GM19397 (cell line): ENCODE results near the gene TAF4B.
A peak's percentile ranks its signal among the peaks of the same experiment; 100 is the strongest.
"Not testable (repeated sequence)": the region's sequence is repeated elsewhere in the genome, so short reads cannot be mapped to it uniquely, and the experiment has no call there.

Source experiments
- ATAC-seq: cut with Tn5 transposase; IDR thresholded peaks from one replicate; pipeline ENCODE4 v1.9.1; 2021; ENCODE audit warnings: mild to moderate bottlenecking, moderate library complexity; ENCODE audit not compliant: unreplicated experiment

Gene TAF4B

DNA sequence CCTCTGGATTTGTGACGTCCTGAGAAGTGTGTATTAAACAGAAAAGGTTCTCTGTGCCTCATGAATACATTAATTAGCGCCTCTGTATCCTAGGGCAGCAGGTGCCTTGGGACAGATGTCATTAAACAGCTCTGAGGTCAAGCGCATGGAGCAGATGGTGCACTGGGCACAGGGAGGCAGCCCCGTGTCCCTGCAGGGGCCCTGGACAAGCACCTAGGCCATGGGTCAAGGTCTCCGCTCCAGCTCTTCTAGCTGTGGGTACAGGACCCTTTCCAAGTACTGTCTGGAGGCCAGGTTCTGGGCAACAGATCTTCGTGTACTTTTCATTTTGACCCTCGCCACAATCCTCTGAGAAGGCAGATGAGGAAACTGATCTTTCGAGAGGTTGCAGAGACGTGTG, 195.7 kb downstream of the TAF4B start:
- ATAC-seq, result no peak

DNA sequence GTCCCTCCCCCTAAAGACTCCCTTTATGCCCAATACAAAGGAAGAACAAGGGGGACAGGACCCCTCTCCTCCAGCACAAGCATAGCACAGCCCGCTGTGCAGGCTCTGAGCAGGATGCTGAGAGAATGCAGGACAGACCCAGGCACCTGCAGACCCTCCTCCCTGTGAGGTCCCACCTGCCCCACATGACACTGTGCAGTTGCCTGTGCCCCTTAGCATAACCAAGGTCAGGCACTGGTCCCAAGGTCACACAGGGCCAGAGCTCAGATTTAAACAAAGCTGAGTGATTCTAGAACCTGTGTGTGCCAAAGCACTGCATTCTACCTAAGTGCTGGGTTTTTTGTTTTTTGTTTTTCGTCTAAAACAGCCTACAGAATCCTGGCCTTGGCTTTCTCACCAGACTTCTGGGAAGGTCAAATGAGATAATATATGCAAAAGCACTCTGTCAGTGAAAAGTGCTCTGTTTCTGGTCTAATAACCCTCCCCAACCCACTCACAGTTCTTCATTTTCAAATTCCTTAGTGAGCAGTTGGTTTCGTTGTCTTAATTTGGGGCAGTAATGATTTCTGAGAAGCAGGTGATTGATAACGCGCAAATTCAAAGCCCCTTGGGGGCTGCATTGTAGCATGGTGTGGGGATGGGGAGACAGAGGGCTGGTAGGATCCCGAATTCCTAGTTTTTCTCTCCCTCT, 196.4 kb downstream of the TAF4B start:
- ATAC-seq, result peak; percentile 42

- no peak for ATAC-seq
Measured at GRCh38 chr18:26424428-26425147, 198.3 kb downstream of the TAF4B start.

DNA sequence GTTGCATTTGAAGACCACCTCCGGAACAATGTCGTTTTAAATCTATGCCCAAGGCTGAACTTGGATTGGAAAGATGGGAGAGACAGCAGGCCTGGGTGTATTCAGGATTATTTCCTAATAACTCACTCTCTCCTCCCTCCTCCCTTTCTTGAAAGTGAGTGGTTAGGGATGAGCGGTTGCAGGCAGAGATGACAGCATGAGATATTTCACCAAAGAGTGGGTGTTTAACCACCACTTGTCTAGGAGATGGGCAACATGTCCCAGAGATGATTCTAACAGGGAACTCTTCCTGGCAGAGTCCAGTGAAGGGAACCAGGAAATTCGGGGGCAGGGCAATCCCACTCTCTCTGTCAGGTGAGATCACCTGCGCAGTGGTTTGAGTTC, 198.9 kb downstream of the TAF4B start:
- ATAC-seq, result no peak

DNA sequence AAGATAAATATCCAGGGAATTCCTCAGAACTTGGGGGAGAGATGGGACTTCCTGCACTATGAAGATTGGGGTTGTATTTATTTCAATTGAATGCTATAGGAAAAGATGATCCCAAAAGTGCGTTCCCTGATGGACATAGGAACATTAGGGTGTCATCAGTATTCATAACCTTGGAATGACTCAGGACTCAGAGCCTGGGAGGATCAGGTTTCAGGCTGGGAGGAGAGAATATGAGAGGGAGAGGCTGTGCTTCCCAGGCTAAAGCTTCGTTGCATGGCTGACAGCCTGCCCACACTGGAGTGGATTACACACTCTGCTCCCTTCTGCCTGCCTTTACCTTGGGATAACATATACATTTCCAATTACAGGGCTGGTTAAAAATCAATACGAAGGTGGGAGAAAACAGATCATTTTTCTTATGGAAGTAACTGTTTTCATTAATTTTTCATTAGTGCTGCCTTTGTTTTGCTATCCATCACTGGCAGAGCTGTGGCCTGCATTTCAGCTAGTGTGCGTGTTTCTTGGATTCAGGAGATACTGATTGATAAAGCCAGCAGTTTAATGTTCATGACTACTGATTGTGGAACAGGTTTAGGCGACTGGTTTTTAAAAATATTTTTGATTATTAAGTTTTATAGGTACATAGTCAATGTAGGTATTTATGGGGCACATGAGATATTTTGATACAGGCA, 203.4 kb downstream of the TAF4B start:
- ATAC-seq, result no peak

GRCh38 chr18:26432651-26433424, 206.6 kb downstream of the TAF4B start:
- no peak for ATAC-seq

DNA sequence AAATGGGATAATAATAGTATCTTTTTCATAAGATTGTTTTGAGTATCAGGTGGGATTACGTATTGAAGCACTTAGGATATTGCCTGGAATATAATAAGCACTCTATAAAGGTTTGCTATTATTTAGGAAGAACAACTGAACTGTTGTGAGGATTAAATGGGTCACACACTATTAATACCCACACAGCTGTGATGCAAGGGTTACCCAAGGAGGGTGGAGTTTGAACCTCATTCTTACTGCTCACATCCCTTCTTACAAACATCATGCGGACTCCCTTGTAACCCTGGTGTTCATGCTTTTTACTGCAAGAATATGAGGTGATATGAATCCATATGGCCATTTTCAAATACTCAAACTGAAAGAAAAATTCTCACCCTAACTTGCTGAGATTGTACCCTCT, 208.6 kb downstream of the TAF4B start:
- ATAC-seq, result no peak

- no peak for ATAC-seq
Measured at GRCh38 chr18:26435415-26436095, 209.3 kb downstream of the TAF4B start.

DNA sequence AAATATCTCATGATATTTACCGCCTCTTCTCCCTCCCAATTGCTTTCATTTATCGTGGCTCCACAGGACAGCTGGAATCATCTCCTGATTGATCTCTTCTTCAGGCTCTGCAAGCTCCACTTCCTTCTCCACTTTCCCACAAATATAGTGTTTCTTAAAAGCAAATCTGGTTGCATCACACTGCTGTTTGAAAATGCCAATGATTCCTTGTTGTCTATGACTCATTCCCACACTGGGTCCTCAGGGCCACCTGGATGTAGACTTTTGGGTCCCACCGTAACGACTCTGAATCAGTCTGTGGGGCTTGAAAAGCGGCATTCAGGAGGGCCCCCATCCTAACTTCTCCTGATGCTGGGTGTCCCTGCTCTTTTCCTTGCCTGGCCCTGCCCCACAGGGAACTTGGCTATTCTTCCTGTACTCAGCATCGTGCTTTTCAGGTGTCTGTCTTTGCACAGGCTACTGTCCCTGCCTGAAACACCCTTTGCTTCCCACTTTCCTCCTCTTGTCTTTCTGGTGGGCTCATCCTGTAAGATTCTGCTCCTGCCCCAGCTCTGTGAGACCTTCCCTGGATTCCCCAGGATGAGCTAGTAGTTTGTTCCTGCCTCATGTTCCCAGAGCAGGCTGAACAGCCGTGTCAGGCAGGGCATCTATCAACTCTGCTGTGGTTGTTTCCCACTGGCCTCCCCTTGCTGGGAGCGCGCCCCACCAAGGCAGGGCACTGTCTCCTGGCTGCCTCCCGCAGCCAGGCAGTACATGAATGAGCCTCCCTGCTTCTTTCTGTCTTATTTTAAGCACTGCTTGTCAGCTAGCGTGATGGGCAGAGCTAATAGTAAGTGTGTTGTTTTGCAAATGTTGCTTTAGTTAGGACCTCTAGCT, 210.2 kb downstream of the TAF4B start:
- no peak for ATAC-seq

- ATAC-seq, result not testable (repeated sequence)
Measured at GRCh38 chr18:26437634-26438033, 211.4 kb downstream of the TAF4B start.

- peak; percentile 99 for ATAC-seq
Measured at GRCh38 chr18:26438980-26439379, 212.7 kb downstream of the TAF4B start.

GRCh38 chr18:26439537-26439936, 213.3 kb downstream of the TAF4B start:
- no peak for ATAC-seq

- no peak for ATAC-seq
Measured at GRCh38 chr18:26440644-26441043, 214.4 kb downstream of the TAF4B start.
